ENCODE results near the gene KLHL29.

DNA sequence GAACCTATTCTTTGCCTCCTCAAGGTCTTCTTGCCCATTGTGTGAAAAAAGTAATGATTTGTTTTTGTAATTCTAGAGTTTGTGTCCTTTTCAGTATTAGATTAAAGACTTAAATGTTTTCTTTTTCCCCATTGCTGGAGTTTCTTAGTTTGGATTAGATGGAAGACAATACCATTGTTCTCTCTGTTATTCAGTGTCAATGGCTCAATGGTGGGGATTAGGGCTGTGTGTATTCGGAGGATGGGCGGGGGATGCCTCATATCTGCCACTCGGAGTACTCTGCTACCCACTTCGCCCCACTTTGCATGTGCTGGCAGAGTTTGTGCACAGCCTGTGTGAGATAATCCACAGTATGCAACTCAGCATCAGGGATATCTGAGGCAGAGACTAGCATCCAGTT, 90.1 kb downstream of the KLHL29 start:
- TF ChIP-seq, protein P1, sequence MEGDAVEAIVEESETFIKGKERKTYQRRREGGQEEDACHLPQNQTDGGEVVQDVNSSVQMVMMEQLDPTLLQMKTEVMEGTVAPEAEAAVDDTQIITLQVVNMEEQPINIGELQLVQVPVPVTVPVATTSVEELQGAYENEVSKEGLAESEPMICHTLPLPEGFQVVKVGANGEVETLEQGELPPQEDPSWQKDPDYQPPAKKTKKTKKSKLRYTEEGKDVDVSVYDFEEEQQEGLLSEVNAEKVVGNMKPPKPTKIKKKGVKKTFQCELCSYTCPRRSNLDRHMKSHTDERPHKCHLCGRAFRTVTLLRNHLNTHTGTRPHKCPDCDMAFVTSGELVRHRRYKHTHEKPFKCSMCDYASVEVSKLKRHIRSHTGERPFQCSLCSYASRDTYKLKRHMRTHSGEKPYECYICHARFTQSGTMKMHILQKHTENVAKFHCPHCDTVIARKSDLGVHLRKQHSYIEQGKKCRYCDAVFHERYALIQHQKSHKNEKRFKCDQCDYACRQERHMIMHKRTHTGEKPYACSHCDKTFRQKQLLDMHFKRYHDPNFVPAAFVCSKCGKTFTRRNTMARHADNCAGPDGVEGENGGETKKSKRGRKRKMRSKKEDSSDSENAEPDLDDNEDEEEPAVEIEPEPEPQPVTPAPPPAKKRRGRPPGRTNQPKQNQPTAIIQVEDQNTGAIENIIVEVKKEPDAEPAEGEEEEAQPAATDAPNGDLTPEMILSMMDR (conservative IDR thresholded peaks at IDR 0.05) = no peak
- no peak for TF ChIP-seq ZFX (IDR thresholded peaks at IDR 0.05)
